ENCODE data around the gene NANP. TPM values are rescaled to one million over a fixed set of nuclear protein-coding genes. Genes with fewer than 3 reads are reported as not detected.

The NANP gene
- total RNA-seq, 2 experiments from 2014 or later: 1.1 to 1.2 TPM

- ChIA-PET POLR2A (no interaction called here), CTCF (no interaction called here)
- TF ChIP-seq CTCF (IDR thresholded peaks at IDR 0.05): no peak
- Histone ChIP-seq H3K4me1 (ENCODE audit: insufficient read depth, low read length) (no peaks in the 10 kb centered on the region), H3K9me3 (ENCODE audit: control insufficient read depth in 1 of 2, insufficient read depth in 1 of 2, low read length in 2 of 2) (no peaks in the 10 kb centered on the region), H3K27me3 (ENCODE audit: control insufficient read depth in 1 of 2, insufficient read depth in 2 of 2, low read length in 2 of 2) (no peaks in the 10 kb centered on the region), H3K36me3 (ENCODE audit: insufficient read depth, low read length) (no peaks in the 10 kb centered on the region), H3K27ac (ENCODE audit: low read depth in 1 of 2, low read length in 2 of 2) (no peak overlapping the region), H3K4me3 (ENCODE audit: low read length) (no peak overlapping the region)
- Mint-ChIP-seq H3K27me3 (no peaks in the 10 kb centered on the region), H3K4me3 (no peak overlapping the region), H3K36me3 (ENCODE audit: low read depth) (no peaks in the 10 kb centered on the region), H3K9me3 (no peaks in the 10 kb centered on the region), H3K27ac (no peak overlapping the region), H3K4me1 (ENCODE audit: low read depth) (no peaks in the 10 kb centered on the region)
- ATAC-seq (ENCODE audit: poor library complexity): no peak
- intact Hi-C loops (cut with DNase I, micrococcal nuclease): no loop called here
- no peak for DNase-seq
Measured at GRCh38 chr20:25574411-25574810, 49.4 kb downstream of the NANP start.

- CTCF ChIA-PET: no interaction called here
- no peaks in the 10 kb centered on the region for H3K36me3 ChIP-seq (ENCODE audit: insufficient read depth, low read length)
Measured at GRCh38 chr20:25573288-25574251, 50.2 kb downstream of the NANP start.

GRCh38 chr20:25571817-25572216, 52.0 kb downstream of the NANP start:
- H3K9me3 ChIP-seq (ENCODE audit: control insufficient read depth in 1 of 2, insufficient read depth in 1 of 2, low read length in 2 of 2): no peaks in the 10 kb centered on the region
- Mint-ChIP-seq H3K27me3 (no peaks in the 10 kb centered on the region), H3K36me3 (ENCODE audit: low read depth) (no peaks in the 10 kb centered on the region), H3K4me3 (no peak overlapping the region), H3K9me3 (no peaks in the 10 kb centered on the region), H3K4me1 (ENCODE audit: low read depth) (peaks cover 6% of the 10 kb centered on the region), H3K27ac (no peak overlapping the region)
- ChIA-PET POLR2A (no interaction called here), CTCF (no interaction called here)
- TF ChIP-seq CTCF (IDR thresholded peaks at IDR 0.05): no peak
- H3K4me3 ChIP-seq (ENCODE audit: low read length): no peak overlapping the region
- ATAC-seq (ENCODE audit: poor library complexity) (no peak), DNase-seq (no peak)
- H3K4me1 ChIP-seq (ENCODE audit: insufficient read depth, low read length): no peaks in the 10 kb centered on the region
- intact Hi-C loops (cut with DNase I, micrococcal nuclease): no loop called here
- no peak overlapping the region for H3K27ac ChIP-seq (ENCODE audit: low read depth in 1 of 2, low read length in 2 of 2)
- H3K36me3 ChIP-seq (ENCODE audit: insufficient read depth, low read length): no peaks in the 10 kb centered on the region
- no peaks in the 10 kb centered on the region for H3K27me3 ChIP-seq (ENCODE audit: control insufficient read depth in 1 of 2, insufficient read depth in 2 of 2, low read length in 2 of 2)

More at GRCh38 chr20:25573288-25574251, 50.2 kb downstream of the NANP start:
- Mint-ChIP-seq H3K36me3 (ENCODE audit: low read depth) (no peaks in the 10 kb centered on the region), H3K4me1 (ENCODE audit: low read depth) (no peaks in the 10 kb centered on the region), H3K4me3 (no peak overlapping the region), H3K27me3 (no peaks in the 10 kb centered on the region), H3K9me3 (no peaks in the 10 kb centered on the region), H3K27ac (no peak overlapping the region)
- Histone ChIP-seq H3K9me3 (ENCODE audit: control insufficient read depth in 1 of 2, insufficient read depth in 1 of 2, low read length in 2 of 2) (no peaks in the 10 kb centered on the region), H3K4me3 (ENCODE audit: low read length) (no peak overlapping the region), H3K4me1 (ENCODE audit: insufficient read depth, low read length) (no peaks in the 10 kb centered on the region), H3K27me3 (ENCODE audit: control insufficient read depth in 1 of 2, insufficient read depth in 2 of 2, low read length in 2 of 2) (no peaks in the 10 kb centered on the region), H3K27ac (ENCODE audit: low read depth in 1 of 2, low read length in 2 of 2) (no peak overlapping the region)
- ATAC-seq (ENCODE audit: poor library complexity): no peak
- intact Hi-C loops (cut with DNase I, micrococcal nuclease): no loop called here
- no peak for DNase-seq
- TF ChIP-seq CTCF (IDR thresholded peaks at IDR 0.05): no peak
- POLR2A ChIA-PET: no interaction called here
